Esophagus squamous epithelium (tissue), 5 donors: ENCODE measurements around the gene ARFGAP1. TPM values are rescaled to one million over a fixed set of nuclear protein-coding genes. Genes with fewer than 3 reads are reported as not detected.

ENCODE experiments used
- DNase-seq: peaks from one replicate; lab custom pipeline; 2025; lab: John Stamatoyannopoulos, UW
- H3K27ac ChIP-seq, 4 donors: fragments of 200-600 bp; sonication (generic); one replicate each; pipeline ENCODE4 v1.5.1; 2016 to 2019; ENCODE audit warnings: mild to moderate bottlenecking in 1 of 4
- H3K27me3 ChIP-seq, 4 donors: fragments of 200-600 bp; sonication (generic); 1 replicate in 3 of 4; 2 replicates in 1 of 4; pipeline versions ENCODE4 v1.5.1 to v1.6.0; 2017 to 2021; ENCODE audit warnings: antibody characterized with exemption in 1 of 4
- H3K36me3 ChIP-seq, 3 donors: fragments of 200-600 bp; sonication (generic); one replicate each; pipeline ENCODE4 v1.5.1; 2016 to 2019
- H3K4me1 ChIP-seq, 3 donors: fragments of 200-600 bp; sonication (generic); one replicate each; pipeline ENCODE4 v1.5.1; 2017 to 2019
- H3K4me3 ChIP-seq, 4 donors: fragments of 200-600 bp; sonication (generic); 1 replicate in 3 of 4; 2 replicates in 1 of 4; pipeline ENCODE4 v1.5.1; 2016 to 2019; ENCODE audit warnings: mild to moderate bottlenecking in 2 of 4, moderate library complexity in 1 of 4
- H3K9me3 ChIP-seq, 3 donors: fragments of 200-600 bp; sonication (generic); one replicate each; pipeline ENCODE4 v1.5.1; 2016 to 2019
- POLR2A ChIP-seq, 4 donors: fragments of 450-650 bp; IDR thresholded peaks; one replicate each; pipeline ENCODE4 v1.6.1; 2017; ENCODE audit warnings: antibody characterized with exemption in 4 of 4, mild to moderate bottlenecking in 4 of 4, moderate library complexity in 3 of 4
- WGBS, 2 donors: methylation state at CpG; one replicate each; pipeline ENCODE4 v1.1.5; 2018; 5-methylcytosine and 5-hydroxymethylcytosine counted together
- intact Hi-C: fragments of 100-400 bp; cut with DNase I; formaldehyde crosslinking; loops from one replicate; pipeline ENCODE4 v1.15.0; 2022
- total RNA-seq, 4 donors: library from RNA; depleted of rRNA; stranded (reverse); fragments of >200 nt; gene quantifications; one replicate each; pipeline ENCODE4 v1.1.0, GENCODE V29; 2016
- TF ChIP-seq, protein P1 (sequence below), 6 experiments: fragments of 450-650 bp in 4 of 6; fragments of 200-600 bp in 2 of 6; sonication (generic) in 2 of 6; IDR thresholded peaks; one replicate each; pipeline ENCODE4 v1.5.1; 2016 to 2019; ENCODE audit warnings: antibody characterized with exemption in 6 of 6, mild to moderate bottlenecking in 4 of 6, moderate library complexity in 4 of 6
- donor health status: DM: yes; HTN: yes; CAD: no.

ARFGAP1 gene
- total RNA-seq, 4 donors from 2014 or later: 18.4 to 37.4 (median 30.7) TPM

DNA sequence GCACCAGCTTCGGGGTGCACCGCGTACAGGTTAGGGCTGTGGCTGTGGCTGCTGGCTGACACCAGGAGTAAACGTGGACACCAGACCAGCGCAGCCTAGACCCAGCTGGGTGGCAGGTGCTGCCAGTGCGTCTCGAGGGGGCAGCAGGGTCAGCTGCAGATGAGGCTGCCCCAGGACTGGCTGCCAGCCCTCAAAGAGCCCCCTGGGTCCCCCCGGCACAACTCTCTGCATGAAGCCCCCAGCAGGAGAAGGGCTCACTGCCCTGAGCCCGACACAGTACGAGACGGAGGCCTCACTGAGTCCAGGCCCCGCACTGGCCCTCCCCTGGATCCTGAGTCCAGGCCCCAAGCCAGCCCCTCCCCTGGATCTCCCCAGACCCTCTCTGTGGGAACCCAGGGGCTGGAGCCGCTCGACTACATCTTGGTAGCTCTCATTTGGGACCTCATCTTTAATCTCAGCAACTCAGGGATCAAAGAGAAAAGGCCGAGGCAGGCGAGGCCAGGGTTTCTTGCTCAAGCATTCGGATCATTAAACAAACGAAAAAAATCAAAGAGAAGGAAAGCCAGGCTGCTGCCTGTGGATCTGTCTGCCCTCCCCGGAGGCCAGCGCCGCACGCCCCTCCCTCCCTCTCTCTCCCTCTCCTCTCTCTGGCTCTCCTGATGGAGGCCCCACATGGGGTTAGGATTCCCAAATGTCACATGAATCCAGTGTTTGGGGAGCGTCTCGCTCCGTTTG is 11.4 kb upstream of the ARFGAP1 start:
- Histone ChIP-seq H3K4me1 (peaks cover 0 to 7% (median 3%) of the 10 kb centered on the region in 3 donors), H3K4me3 (no peak overlapping the region), H3K36me3 (no peaks in the 10 kb centered on the region), H3K27me3 (peaks cover 0 to 95% (median 0%) of the 10 kb centered on the region in 4 donors), H3K9me3 (no peaks in the 10 kb centered on the region), H3K27ac (no peak overlapping the region)
- TF ChIP-seq POLR2A (IDR thresholded peaks at IDR 0.05): no peak
- TF ChIP-seq, protein P1, sequence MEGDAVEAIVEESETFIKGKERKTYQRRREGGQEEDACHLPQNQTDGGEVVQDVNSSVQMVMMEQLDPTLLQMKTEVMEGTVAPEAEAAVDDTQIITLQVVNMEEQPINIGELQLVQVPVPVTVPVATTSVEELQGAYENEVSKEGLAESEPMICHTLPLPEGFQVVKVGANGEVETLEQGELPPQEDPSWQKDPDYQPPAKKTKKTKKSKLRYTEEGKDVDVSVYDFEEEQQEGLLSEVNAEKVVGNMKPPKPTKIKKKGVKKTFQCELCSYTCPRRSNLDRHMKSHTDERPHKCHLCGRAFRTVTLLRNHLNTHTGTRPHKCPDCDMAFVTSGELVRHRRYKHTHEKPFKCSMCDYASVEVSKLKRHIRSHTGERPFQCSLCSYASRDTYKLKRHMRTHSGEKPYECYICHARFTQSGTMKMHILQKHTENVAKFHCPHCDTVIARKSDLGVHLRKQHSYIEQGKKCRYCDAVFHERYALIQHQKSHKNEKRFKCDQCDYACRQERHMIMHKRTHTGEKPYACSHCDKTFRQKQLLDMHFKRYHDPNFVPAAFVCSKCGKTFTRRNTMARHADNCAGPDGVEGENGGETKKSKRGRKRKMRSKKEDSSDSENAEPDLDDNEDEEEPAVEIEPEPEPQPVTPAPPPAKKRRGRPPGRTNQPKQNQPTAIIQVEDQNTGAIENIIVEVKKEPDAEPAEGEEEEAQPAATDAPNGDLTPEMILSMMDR (IDR thresholded peaks at IDR 0.05): no peak
- intact Hi-C loops: no loop called here
- DNase-seq: no peak
- 40 to 42% methylated on average over 1 to 8 of the region's 25 CpGs for WGBS, 2 donors

DNA sequence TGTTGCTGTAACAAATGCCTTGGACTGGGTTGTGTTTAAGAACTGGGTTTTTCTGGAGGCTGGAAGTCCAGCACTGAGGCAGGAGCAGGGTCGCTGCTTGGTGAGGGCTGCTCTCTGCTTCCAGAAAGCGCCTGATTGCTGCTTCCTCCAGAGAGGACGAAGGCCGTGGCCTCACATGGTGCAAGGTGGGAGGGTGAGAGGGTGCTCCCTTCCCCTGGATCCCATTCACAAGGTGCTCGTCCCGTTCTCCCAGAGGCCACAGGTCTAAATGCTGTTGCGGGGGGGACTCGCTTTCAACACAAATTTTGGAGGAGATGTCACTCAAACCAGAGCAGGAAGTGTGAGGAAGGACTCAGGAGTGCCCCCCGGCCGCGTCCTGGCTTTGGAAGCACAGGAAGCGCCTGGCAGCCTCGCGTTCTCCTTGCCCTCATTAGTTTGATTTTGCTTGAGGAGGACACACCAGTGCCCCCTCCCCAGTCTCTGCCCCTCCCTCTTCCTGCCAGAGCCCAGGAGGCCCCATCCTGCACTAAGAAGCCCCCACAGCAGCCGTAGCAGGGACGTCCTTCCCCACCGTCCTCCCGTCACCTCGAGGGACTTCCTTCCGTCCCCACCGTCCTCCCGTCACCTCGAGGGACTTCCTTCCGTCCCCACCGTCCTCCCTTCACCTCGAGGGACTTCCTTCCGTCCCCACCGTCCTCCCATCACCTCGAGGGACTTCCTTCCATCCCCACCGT is 10.7 kb upstream of the ARFGAP1 start:
- DNase-seq: no peak
- Histone ChIP-seq H3K36me3 (no peaks in the 10 kb centered on the region), H3K4me1 (no peaks in the 10 kb centered on the region), H3K27me3 (peaks cover 0 to 93% (median 0%) of the 10 kb centered on the region in 4 donors), H3K4me3 (no peak overlapping the region), H3K9me3 (no peaks in the 10 kb centered on the region), H3K27ac (no peak overlapping the region)
- intact Hi-C loops: no loop called here
- WGBS, 2 donors: 55 to 67% methylated on average over 20 to 22 of the region's 30 CpGs
- TF ChIP-seq POLR2A (IDR thresholded peaks at IDR 0.05): no peak
- TF ChIP-seq, protein P1 (IDR thresholded peaks at IDR 0.05): no peak

DNA sequence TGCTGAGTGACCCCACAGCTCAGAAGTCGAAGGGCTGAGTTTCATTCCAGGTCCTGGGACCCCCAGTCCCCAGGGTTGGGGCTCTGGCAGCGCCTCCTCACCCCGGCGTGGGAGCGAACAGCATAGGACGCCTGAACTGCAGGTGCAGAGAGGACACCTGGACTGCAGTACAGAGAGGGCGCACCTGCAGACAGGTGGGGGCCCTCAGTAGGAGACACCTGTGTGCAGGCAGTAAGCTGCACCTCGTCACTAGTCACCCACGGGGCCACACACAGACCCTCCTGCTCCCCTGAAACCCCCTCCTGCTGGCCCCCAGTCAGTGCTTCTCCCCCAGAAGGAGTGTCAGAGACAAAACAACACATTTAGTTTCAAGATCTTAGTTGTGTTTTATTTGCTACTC is 9.8 kb upstream of the ARFGAP1 start:
- no peak overlapping the region for H3K4me3 ChIP-seq
- intact Hi-C loops: no loop called here
- DNase-seq: no peak
- no peaks in the 10 kb centered on the region for H3K9me3 ChIP-seq
- no peaks in the 10 kb centered on the region for H3K36me3 ChIP-seq
- WGBS, 2 donors: 37 to 100% methylated on average over 3 to 4 of the region's 9 CpGs
- TF ChIP-seq POLR2A (IDR thresholded peaks at IDR 0.05): no peak
- TF ChIP-seq, protein P1 (IDR thresholded peaks at IDR 0.05): no peak
- H3K27me3 ChIP-seq: peaks cover 0 to 98% (median 0%) of the 10 kb centered on the region in 4 donors
- H3K4me1 ChIP-seq: no peaks in the 10 kb centered on the region
- no peak overlapping the region for H3K27ac ChIP-seq

DNA sequence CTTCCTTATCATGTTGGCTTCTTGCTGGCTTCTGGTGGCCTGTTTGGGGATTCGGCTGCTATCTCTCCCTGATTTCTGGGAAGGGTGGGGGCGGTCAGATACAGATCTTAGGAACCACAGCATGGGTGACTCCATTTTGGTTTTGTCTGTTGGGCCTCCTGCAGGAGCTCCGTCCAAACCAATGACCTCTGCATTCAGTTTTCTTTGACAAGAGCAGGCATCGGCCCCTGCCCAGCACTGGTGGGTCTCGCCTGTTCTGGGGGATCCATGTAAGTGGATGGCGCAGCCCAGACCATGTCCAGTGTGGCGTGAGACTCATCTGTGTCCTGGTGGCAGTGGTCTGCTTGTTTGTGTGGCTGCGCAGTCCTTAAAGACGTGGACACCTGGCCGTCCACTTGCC is 8.6 kb upstream of the ARFGAP1 start:
- 79 to 87% methylated on average over 2 to 8 of the region's 10 CpGs for WGBS, 2 donors
- intact Hi-C loops: no loop called here
- Histone ChIP-seq H3K36me3 (no peaks in the 10 kb centered on the region), H3K27me3 (peaks cover 0 to 88% (median 0%) of the 10 kb centered on the region in 4 donors), H3K9me3 (no peaks in the 10 kb centered on the region), H3K4me1 (peaks cover 0 to 6% (median 3%) of the 10 kb centered on the region in 3 donors), H3K27ac (no peak overlapping the region), H3K4me3 (no peak overlapping the region)
- TF ChIP-seq, protein P1 (IDR thresholded peaks at IDR 0.05): no peak
- no peak for TF ChIP-seq POLR2A (IDR thresholded peaks at IDR 0.05)
- DNase-seq: no peak

DNA sequence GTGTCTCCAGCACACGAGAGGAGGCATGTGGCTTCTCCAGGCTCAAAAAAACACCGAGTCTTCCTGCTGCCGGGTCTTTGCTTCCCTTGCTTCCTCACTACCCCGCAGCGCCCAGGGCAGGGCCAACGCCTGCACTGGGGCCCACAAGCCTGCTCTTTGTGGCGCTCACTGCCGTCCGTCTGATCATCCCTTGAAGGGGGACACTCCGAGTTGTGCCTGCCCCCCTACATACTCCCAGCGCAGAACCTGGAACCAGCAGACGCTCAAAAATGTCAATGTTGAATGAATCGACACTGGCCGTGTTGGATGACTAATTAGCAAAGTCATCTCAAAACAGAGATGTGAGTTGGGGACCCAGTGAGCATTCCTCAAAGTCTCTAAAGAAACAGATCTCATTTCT is 8.1 kb upstream of the ARFGAP1 start:
- intact Hi-C loops: no loop called here
- no peak overlapping the region for H3K27ac ChIP-seq
- peaks cover 0 to 9% (median 4%) of the 10 kb centered on the region in 3 donors for H3K4me1 ChIP-seq
- 0 to 32% methylated on average over 1 to 7 of the region's 14 CpGs for WGBS, 2 donors
- no peaks in the 10 kb centered on the region for H3K9me3 ChIP-seq
- no peak for DNase-seq
- peaks cover 0 to 82% (median 0%) of the 10 kb centered on the region in 4 donors for H3K27me3 ChIP-seq
- no peak overlapping the region for H3K4me3 ChIP-seq
- no peaks in the 10 kb centered on the region for H3K36me3 ChIP-seq
- TF ChIP-seq, protein P1 (IDR thresholded peaks at IDR 0.05): no peak
- no peak for TF ChIP-seq POLR2A (IDR thresholded peaks at IDR 0.05)
